H9 (cell line): ENCODE results near the gene NEK6. TPM values are rescaled to one million over a fixed set of nuclear protein-coding genes. Genes with fewer than 3 reads are reported as not detected.
A peak's percentile ranks its signal among the peaks of the same experiment; 100 is the strongest.

Experiments
- DNase-seq: peaks from one replicate; pipeline ENCODE4 v3.0.0-alpha.2; 2017
- H2AFZ ChIP-seq: one replicate; pipeline ENCODE4 v1.6.1; 2013; ENCODE audit warnings: mild to moderate bottlenecking, low read length, control low read depth, moderate library complexity
- H2AK5ac ChIP-seq: 2 replicates; pipeline ENCODE4 v1.6.1; 2013; ENCODE audit warnings: low read length, control low read depth, mixed read lengths; ENCODE audit not compliant: insufficient read length
- H2BK120ac ChIP-seq: one replicate; pipeline ENCODE4 v1.6.1; 2013; ENCODE audit warnings: low read depth, mild to moderate bottlenecking, low read length, control low read depth, inconsistent platforms; ENCODE audit not compliant: poor library complexity, severe bottlenecking
- H2BK12ac ChIP-seq: 2 replicates; pipeline ENCODE4 v1.6.1; 2013; ENCODE audit warnings: low read length, control low read depth, mixed read lengths, low read depth; ENCODE audit not compliant: insufficient read length
- H2BK15ac ChIP-seq: 2 replicates; pipeline ENCODE4 v1.6.1; 2013; ENCODE audit warnings: low read depth, low read length, control low read depth
- H2BK20ac ChIP-seq: one replicate; pipeline ENCODE4 v1.6.1; 2013; ENCODE audit warnings: low read depth, mild to moderate bottlenecking, low read length, control low read depth, inconsistent platforms; ENCODE audit not compliant: poor library complexity, severe bottlenecking
- H2BK5ac ChIP-seq: 2 replicates; pipeline ENCODE4 v1.6.1; 2013; ENCODE audit warnings: low read length, control low read depth, mixed read lengths; ENCODE audit not compliant: insufficient read length
- H3K14ac ChIP-seq: 2 replicates; pipeline ENCODE4 v1.6.1; 2013; ENCODE audit warnings: low read length, control low read depth; ENCODE audit not compliant: insufficient read depth
- H3K18ac ChIP-seq: 2 replicates; pipeline ENCODE4 v1.6.1; 2013; ENCODE audit warnings: low read depth, mild to moderate bottlenecking, mixed read lengths, low read length, control low read depth; ENCODE audit not compliant: insufficient read length
- H3K23ac ChIP-seq: 2 replicates; pipeline ENCODE4 v1.6.1; 2013; ENCODE audit warnings: low read length, control low read depth, mixed read lengths, low read depth; ENCODE audit not compliant: insufficient read length
- H3K23me2 ChIP-seq: 2 replicates; pipeline ENCODE4 v1.6.1; 2013; ENCODE audit warnings: low read depth, mild to moderate bottlenecking, mixed read lengths, low read length, control low read depth; ENCODE audit not compliant: insufficient read length, poor library complexity, severe bottlenecking
- H3K27ac ChIP-seq: 2 replicates; pipeline ENCODE4 v1.5.1; 2013; ENCODE audit warnings: low read length, control low read depth, mixed read lengths, low read depth; ENCODE audit not compliant: insufficient read length
- H3K27me3 ChIP-seq: 2 replicates; pipeline ENCODE4 v1.6.1; 2013; ENCODE audit warnings: low read length, control low read depth, inconsistent platforms; ENCODE audit not compliant: insufficient read depth
- H3K4ac ChIP-seq: 2 replicates; pipeline ENCODE4 v1.6.1; 2013; ENCODE audit warnings: low read depth, mild to moderate bottlenecking, control low read depth, inconsistent platforms, low read length, moderate library complexity
- H3K4me1 ChIP-seq: 2 replicates; pipeline ENCODE4 v1.6.1; 2013; ENCODE audit warnings: low read length, control low read depth, inconsistent platforms; ENCODE audit not compliant: insufficient read depth
- H3K4me2 ChIP-seq: 2 replicates; pipeline ENCODE4 v1.6.1; 2013; ENCODE audit warnings: low read length, control low read depth, mixed read lengths; ENCODE audit not compliant: insufficient read length, insufficient read depth
- H3K56ac ChIP-seq: 2 replicates; pipeline ENCODE4 v1.6.1; 2013; ENCODE audit warnings: low read depth, mild to moderate bottlenecking, mixed read lengths, low read length, control low read depth; ENCODE audit not compliant: insufficient read length
- H3K79me1 ChIP-seq: 2 replicates; pipeline ENCODE4 v1.6.1; 2013; ENCODE audit warnings: low read depth, mild to moderate bottlenecking, moderate library complexity, low read length, control low read depth, inconsistent platforms; ENCODE audit not compliant: insufficient read depth, poor library complexity, severe bottlenecking
- H3K79me2 ChIP-seq: 2 replicates; pipeline ENCODE4 v1.6.1; 2013; ENCODE audit warnings: low read length, control low read depth, inconsistent platforms; ENCODE audit not compliant: insufficient read depth
- H3K9ac ChIP-seq: 2 replicates; pipeline ENCODE4 v1.6.1; 2013; ENCODE audit warnings: low read length, control low read depth, mixed read lengths; ENCODE audit not compliant: insufficient read length; ENCODE audit errors: extremely low read depth
- H3K9me3 ChIP-seq: one replicate; pipeline ENCODE4 v1.6.1; 2013; ENCODE audit warnings: low read depth, low read length, inconsistent platforms; ENCODE audit not compliant: control insufficient read depth
- H3T11ph ChIP-seq: one replicate; pipeline ENCODE4 v1.6.1; 2013; ENCODE audit warnings: mild to moderate bottlenecking, low read length, control low read depth, inconsistent platforms
- H4K20me1 ChIP-seq: one replicate; pipeline ENCODE4 v1.6.1; 2013; ENCODE audit not compliant: control insufficient read depth, insufficient read length, insufficient read depth
- H4K5ac ChIP-seq: 2 replicates; pipeline ENCODE4 v1.6.1; 2013; ENCODE audit warnings: low read depth, mild to moderate bottlenecking, mixed read lengths, low read length, control low read depth; ENCODE audit not compliant: insufficient read length
- H4K8ac ChIP-seq: replicated peaks from 2 replicates; pipeline ENCODE4 v1.6.1; 2013; ENCODE audit warnings: low read length, control low read depth, mixed read lengths, low read depth; ENCODE audit not compliant: insufficient read length
- H4K91ac ChIP-seq: 2 replicates; pipeline ENCODE4 v1.6.1; 2013; ENCODE audit warnings: low read depth, mild to moderate bottlenecking, moderate library complexity, mixed read lengths, low read length, control low read depth; ENCODE audit not compliant: insufficient read length
- H3K27ac Mint-ChIP-seq, 3 experiments: 2 replicates in 2 of 3; 3 replicates in 1 of 3; pipeline ENCODE4 v1.8.0; 2020 to 2021; ENCODE audit warnings: mixed read lengths in 3 of 3, mild to moderate bottlenecking in 1 of 3, moderate library complexity in 1 of 3
- H3K27me3 Mint-ChIP-seq: 2 replicates; pipeline ENCODE4 v1.8.0; 2021; ENCODE audit warnings: low read depth, mild to moderate bottlenecking, moderate library complexity, mixed read lengths
- H3K36me3 Mint-ChIP-seq, 3 experiments: 2 replicates in 2 of 3; 3 replicates in 1 of 3; pipeline ENCODE4 v1.8.0; 2020 to 2021; ENCODE audit warnings: low read depth in 3 of 3, mixed read lengths in 3 of 3; ENCODE audit not compliant: insufficient read depth in 1 of 3
- H3K4me1 Mint-ChIP-seq, 2 experiments: 2 replicates each; pipeline ENCODE4 v1.8.0; 2020; ENCODE audit warnings: mixed read lengths in 2 of 2
- H3K4me3 Mint-ChIP-seq, 2 experiments: 2 replicates in 1 of 2; 3 replicates in 1 of 2; pipeline ENCODE4 v1.8.0; 2020 to 2021; ENCODE audit warnings: mild to moderate bottlenecking in 2 of 2, mixed read lengths in 2 of 2, moderate library complexity in 1 of 2
- H3K9me3 Mint-ChIP-seq, 2 experiments: 2 replicates in 1 of 2; 3 replicates in 1 of 2; pipeline ENCODE4 v1.8.0; 2020; ENCODE audit warnings: mild to moderate bottlenecking in 2 of 2, mixed read lengths in 2 of 2, moderate library complexity in 1 of 2
- CTCF ChIP-seq: fragments of 200-600 bp; sonication (generic); conservative IDR thresholded peaks from 3 replicates; pipeline ENCODE4 v1.8.0; 2021; ENCODE audit warnings: antibody characterized with exemption, mild to moderate bottlenecking
- WGBS: extraction: QIAGEN DNeasy Blood & Tissue Kit; methylation state at CpG from one replicate; pipeline ENCODE4 v1.1.7; 2013; ENCODE audit warnings: missing lambda C conversion rate, low lambda C conversion rate, mixed read lengths; ENCODE audit not compliant: insufficient read length; ENCODE audit errors: extremely low coverage; 5-methylcytosine and 5-hydroxymethylcytosine counted together
- total RNA-seq: library from RNA; stranded (reverse); gene quantifications from 2 replicates; pipeline ENCODE4 v1.2.1, GENCODE V29; 2021

Gene NEK6
- total RNA-seq, 1 experiment from 2014 or later: 14.3 TPM

- H3K79me2 ChIP-seq: no peaks in the 10 kb centered on the region; the same call in 1 of the 2 replicates
- H3K27ac Mint-ChIP-seq: peak overlapping the region in 1 of 3 experiments; percentile 68; a peak in 1 of 7 replicates
These were observed 14.4 kb downstream of the NEK6 start for GRCh38 chr9:124272118-124272517.

More at GRCh38 chr9:124272118-124272517, 14.4 kb downstream of the NEK6 start:
- Histone ChIP-seq H3K9ac (no peak overlapping the region), H3K18ac (no peak overlapping the region), H3K4ac (no peak overlapping the region), H3K14ac (no peak overlapping the region; the same call in 1 of the 2 replicates), H3K27me3 (no peaks in the 10 kb centered on the region), H2AK5ac (no peak overlapping the region), H3K23ac (no peak overlapping the region), H2BK5ac (no peak overlapping the region), H3K27ac (no peak overlapping the region), H4K8ac (no peak overlapping the region), H3K56ac (no peak overlapping the region), H4K5ac (no peak overlapping the region), H4K20me1 (no peaks in the 10 kb centered on the region), H3K4me1 (no peaks in the 10 kb centered on the region; the same call in 1 of the 2 replicates), H3T11ph (no peak overlapping the region), H2BK12ac (no peak overlapping the region), H3K4me2 (no peak overlapping the region), H2BK120ac (no peak overlapping the region), H2AFZ (no peak overlapping the region), H4K91ac (no peak overlapping the region), H3K23me2 (no peaks in the 10 kb centered on the region), H2BK20ac (no peak overlapping the region), H2BK15ac (no peak overlapping the region), H3K9me3 (no peaks in the 10 kb centered on the region), H3K79me1 (no peaks in the 10 kb centered on the region)
- no CpG with 5 or more reads among the region's 7 CpGs for WGBS
- Mint-ChIP-seq H3K4me1 (peaks cover 15 to 36% of the 10 kb centered on the region in 2 experiments), H3K36me3 (no peaks in the 10 kb centered on the region), H3K4me3 (no peak overlapping the region), H3K27me3 (no peaks in the 10 kb centered on the region), H3K9me3 (no peaks in the 10 kb centered on the region)
- DNase-seq: no peak
- TF ChIP-seq CTCF: no peak
